ENCODE data around the gene TBC1D30.

The TBC1D30 gene

DNA sequence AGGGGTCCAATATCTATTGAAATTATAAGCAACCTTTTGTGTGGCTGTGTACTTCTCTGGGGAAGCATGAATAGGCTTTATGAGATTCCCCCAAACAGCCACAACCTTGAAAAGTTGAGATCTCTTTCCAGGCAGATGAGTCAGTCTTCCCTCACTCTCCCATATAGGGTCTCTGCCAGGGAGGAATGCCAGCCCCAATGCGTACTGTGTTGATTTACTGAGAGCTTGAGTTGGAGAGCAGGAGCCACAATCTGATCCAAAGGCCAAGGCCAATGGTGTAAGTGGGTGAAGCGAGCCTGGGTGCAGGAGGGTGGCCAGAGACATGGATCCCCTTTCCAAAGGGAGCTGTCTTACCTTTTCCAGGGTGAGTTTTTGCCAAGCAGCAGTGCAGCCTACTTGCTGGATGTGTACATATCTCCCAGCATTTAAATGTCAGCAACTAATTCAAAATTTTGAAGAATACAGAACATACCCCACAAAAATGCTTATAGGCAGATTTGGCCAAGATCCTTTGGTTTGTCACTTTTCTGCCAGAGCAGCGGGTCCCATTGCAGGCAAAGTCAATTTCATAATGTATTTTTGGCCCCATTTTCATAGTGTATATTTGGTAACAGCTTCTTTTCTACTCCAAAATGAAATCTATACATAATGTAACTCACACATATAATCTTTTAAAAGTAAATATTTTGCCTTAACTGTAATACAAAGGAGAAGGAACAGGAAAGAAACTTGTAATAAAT, 88.2 kb downstream of the TBC1D30 start:
- no peaks in the 10 kb centered on the region for H3K36me3 ChIP-seq (ENCODE audit: control insufficient read depth, insufficient read depth, low read length)
- no peaks in the 10 kb centered on the region for H3K9me3 ChIP-seq (ENCODE audit: control insufficient read depth, insufficient read depth, low read depth, low read length)
- no peaks in the 10 kb centered on the region for H3K27me3 ChIP-seq (ENCODE audit: control insufficient read depth, insufficient read depth, low read length)
- H3K4me1 ChIP-seq (ENCODE audit: control insufficient read depth, insufficient read depth, low read length), result no peaks in the 10 kb centered on the region
- no peak overlapping the region for H3K9ac ChIP-seq (ENCODE audit: low read length)
- no peak overlapping the region for H3K4me3 ChIP-seq (ENCODE audit: low read depth, low read length)
- no peak overlapping the region for H3K27ac ChIP-seq (ENCODE audit: low read depth, low read length)

DNA sequence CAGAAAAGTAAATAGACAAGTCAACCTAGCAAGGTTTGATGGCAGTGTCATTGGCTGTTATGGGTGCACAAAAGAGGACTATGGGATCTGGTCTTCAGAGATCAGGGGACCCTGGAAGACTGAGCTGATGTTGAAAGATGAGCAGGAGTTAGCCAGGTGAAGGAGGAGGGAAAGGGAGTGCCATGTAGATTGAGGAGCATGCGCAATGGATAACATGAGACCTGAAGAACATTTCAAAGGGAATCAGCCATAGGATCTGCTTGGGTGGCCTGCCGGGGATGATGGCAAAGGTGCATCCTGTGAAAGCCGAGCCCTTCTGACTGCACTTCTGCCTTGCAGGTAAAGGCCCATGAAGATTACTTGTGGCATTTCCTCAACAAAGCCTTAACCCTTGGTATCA, 90.8 kb downstream of the TBC1D30 start:
- no peaks in the 10 kb centered on the region for H3K27me3 ChIP-seq (ENCODE audit: control insufficient read depth, insufficient read depth, low read length)
- no peak overlapping the region for H3K4me3 ChIP-seq (ENCODE audit: low read depth, low read length)
- no peaks in the 10 kb centered on the region for H3K9me3 ChIP-seq (ENCODE audit: control insufficient read depth, insufficient read depth, low read depth, low read length)
- no peak overlapping the region for H3K27ac ChIP-seq (ENCODE audit: low read depth, low read length)
- H3K4me1 ChIP-seq (ENCODE audit: control insufficient read depth, insufficient read depth, low read length), result no peaks in the 10 kb centered on the region
- no peaks in the 10 kb centered on the region for H3K36me3 ChIP-seq (ENCODE audit: control insufficient read depth, insufficient read depth, low read length)
- H3K9ac ChIP-seq (ENCODE audit: low read length), result no peak overlapping the region

DNA sequence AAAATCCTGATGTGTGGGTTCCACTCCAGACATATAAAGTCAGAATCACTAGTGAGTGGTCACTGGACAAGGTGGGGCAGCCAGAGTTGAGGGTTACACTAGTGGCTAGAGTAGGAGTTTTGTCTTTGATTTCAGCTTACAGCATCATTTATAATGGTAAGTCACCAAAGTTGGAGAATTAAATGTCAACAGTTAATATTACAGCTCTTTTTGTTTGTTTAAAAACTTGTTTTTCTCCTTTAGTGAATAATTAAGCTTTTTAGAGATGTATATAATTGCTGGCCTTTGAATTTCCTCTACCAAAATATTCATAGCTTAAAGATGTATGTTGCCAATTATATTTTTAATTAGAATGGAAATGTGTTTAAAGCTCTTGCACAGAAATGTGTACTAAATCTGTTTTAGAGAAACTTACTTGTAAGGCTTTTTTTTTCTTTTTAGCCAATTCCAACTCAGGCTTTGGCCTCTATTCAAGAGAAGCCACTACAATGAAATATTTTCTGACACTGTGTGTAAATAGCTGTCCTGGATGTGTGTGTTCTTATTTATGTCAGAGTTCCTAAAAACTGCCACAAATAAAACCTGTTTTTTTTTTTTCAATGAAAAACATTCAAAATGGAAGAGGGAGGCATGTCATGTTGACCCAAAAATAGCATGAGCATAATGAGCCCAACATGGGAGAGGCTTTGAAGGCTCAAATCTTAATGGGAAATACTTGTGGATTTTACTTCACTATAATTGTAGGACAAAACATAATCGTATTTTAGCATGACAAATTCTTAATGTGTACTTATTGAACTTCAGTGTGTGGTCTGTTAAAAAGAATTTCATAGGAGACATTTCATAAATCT, 92.2 kb downstream of the TBC1D30 start:
- H3K4me1 ChIP-seq (ENCODE audit: control insufficient read depth, insufficient read depth, low read length), result no peaks in the 10 kb centered on the region
- no peaks in the 10 kb centered on the region for H3K9me3 ChIP-seq (ENCODE audit: control insufficient read depth, insufficient read depth, low read depth, low read length)
- no peak overlapping the region for H3K4me3 ChIP-seq (ENCODE audit: low read depth, low read length)
- no peak overlapping the region for H3K27ac ChIP-seq (ENCODE audit: low read depth, low read length)
- H3K9ac ChIP-seq (ENCODE audit: low read length), result no peak overlapping the region
- H3K36me3 ChIP-seq (ENCODE audit: control insufficient read depth, insufficient read depth, low read length), result no peaks in the 10 kb centered on the region
- no peaks in the 10 kb centered on the region for H3K27me3 ChIP-seq (ENCODE audit: control insufficient read depth, insufficient read depth, low read length)

DNA sequence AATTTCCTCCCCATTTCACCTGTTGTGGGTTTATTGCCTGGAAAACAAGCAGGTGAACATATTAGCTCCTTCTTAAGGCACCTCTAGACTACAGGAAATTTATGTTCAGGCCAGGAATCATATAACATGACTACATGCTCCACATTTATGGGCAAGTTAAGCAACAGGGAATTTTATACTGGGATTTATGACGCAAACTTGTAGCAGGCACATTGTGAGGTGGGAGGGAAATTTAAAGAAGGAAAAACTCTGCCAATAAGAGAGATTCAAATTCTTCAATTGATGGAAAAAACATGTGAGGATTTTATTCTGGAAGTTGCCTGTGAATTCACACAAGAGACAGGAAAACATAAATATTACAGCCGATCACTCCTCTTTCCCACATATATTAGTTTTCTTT, 93.9 kb downstream of the TBC1D30 start:
- peaks cover 3% of the 10 kb centered on the region; the same call in 1 of the 2 replicates for H3K4me1 ChIP-seq (ENCODE audit: control insufficient read depth, insufficient read depth, low read length)
- no peak overlapping the region for H3K27ac ChIP-seq (ENCODE audit: low read depth, low read length)
- no peaks in the 10 kb centered on the region for H3K27me3 ChIP-seq (ENCODE audit: control insufficient read depth, insufficient read depth, low read length)
- H3K36me3 ChIP-seq (ENCODE audit: control insufficient read depth, insufficient read depth, low read length), result no peaks in the 10 kb centered on the region
- no peak overlapping the region for H3K4me3 ChIP-seq (ENCODE audit: low read depth, low read length)
- H3K9ac ChIP-seq (ENCODE audit: low read length), result no peak overlapping the region
- no peaks in the 10 kb centered on the region for H3K9me3 ChIP-seq (ENCODE audit: control insufficient read depth, insufficient read depth, low read depth, low read length)

DNA sequence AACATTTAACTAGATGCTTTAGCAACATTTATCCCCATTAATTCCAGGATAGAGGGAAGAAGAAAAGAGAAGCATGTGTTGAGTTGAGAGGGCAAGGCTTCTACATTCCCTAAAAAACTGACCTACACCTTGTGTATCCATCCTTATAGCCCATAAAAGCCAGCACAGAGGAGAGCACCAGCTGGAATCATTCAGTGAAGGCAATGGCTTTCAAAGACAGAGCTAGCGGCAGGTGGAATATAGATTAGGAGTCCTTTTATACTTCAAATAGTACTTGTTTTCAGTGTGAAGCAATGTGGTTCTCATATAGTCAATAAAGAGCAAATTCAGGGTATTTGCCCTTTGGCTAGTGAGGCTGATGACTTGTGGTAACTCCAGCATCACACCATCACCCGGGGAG, 94.4 kb downstream of the TBC1D30 start:
- H3K36me3 ChIP-seq (ENCODE audit: control insufficient read depth, insufficient read depth, low read length), result no peaks in the 10 kb centered on the region
- H3K4me1 ChIP-seq (ENCODE audit: control insufficient read depth, insufficient read depth, low read length), result peaks cover 7% of the 10 kb centered on the region
- no peak overlapping the region for H3K9ac ChIP-seq (ENCODE audit: low read length)
- H3K27ac ChIP-seq (ENCODE audit: low read depth, low read length), result no peak overlapping the region
- H3K4me3 ChIP-seq (ENCODE audit: low read depth, low read length), result no peak overlapping the region
- no peaks in the 10 kb centered on the region for H3K9me3 ChIP-seq (ENCODE audit: control insufficient read depth, insufficient read depth, low read depth, low read length)
- no peaks in the 10 kb centered on the region for H3K27me3 ChIP-seq (ENCODE audit: control insufficient read depth, insufficient read depth, low read length)

DNA sequence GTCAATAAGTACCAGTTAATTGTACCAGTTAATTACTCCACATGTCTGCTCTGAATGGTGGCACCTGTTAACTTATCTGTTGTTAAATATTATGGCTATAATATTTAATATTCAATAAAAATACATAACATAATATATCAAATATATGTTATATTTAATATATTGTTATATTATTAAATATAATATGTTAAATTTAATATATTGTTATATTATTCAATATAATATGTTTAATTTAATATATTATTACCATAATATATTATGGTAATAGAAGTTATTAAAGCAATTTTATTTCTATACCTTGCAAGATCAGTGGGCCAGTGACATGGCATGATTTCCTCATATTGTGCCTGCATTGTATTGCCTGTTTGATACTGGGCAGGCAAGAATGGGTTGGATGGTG, 98.4 kb downstream of the TBC1D30 start:
- Histone ChIP-seq H3K27me3 (ENCODE audit: control insufficient read depth, insufficient read depth, low read length) (no peaks in the 10 kb centered on the region), H3K9me3 (ENCODE audit: control insufficient read depth, insufficient read depth, low read depth, low read length) (no peaks in the 10 kb centered on the region), H3K4me3 (ENCODE audit: low read depth, low read length) (no peak overlapping the region), H3K9ac (ENCODE audit: low read length) (no peak overlapping the region), H3K36me3 (ENCODE audit: control insufficient read depth, insufficient read depth, low read length) (no peaks in the 10 kb centered on the region), H3K27ac (ENCODE audit: low read depth, low read length) (no peak overlapping the region), H3K4me1 (ENCODE audit: control insufficient read depth, insufficient read depth, low read length) (peaks cover 10% of the 10 kb centered on the region)

DNA sequence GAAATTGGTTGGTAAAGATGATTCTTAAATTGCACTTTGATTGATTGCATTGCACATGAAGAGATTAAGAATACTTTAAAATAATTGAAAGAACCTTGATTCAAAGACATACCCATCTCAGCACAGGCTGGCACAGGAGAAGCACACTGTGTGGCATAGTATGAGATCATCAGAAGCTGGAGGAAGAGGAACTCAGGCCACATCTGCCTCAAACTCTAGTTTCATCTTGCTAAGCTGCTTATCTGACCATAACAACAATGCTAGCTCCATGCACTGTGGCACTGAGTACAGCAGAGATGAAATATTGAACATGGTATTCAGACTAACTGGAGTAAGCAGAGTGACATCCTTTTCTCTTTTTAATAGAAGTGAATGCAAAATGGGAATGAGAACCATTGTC, 99.1 kb downstream of the TBC1D30 start:
- H3K4me1 ChIP-seq (ENCODE audit: control insufficient read depth, insufficient read depth, low read length), result peaks cover 10% of the 10 kb centered on the region
- H3K4me3 ChIP-seq (ENCODE audit: low read depth, low read length), result no peak overlapping the region
- no peaks in the 10 kb centered on the region for H3K36me3 ChIP-seq (ENCODE audit: control insufficient read depth, insufficient read depth, low read length)
- H3K9me3 ChIP-seq (ENCODE audit: control insufficient read depth, insufficient read depth, low read depth, low read length), result no peaks in the 10 kb centered on the region
- no peak overlapping the region for H3K27ac ChIP-seq (ENCODE audit: low read depth, low read length)
- H3K27me3 ChIP-seq (ENCODE audit: control insufficient read depth, insufficient read depth, low read length), result no peaks in the 10 kb centered on the region
- no peak overlapping the region for H3K9ac ChIP-seq (ENCODE audit: low read length)

Data from HUES6 (cell line).